GM21737 (cell line): ENCODE measurements around the gene SMIM3.
"Not testable (repeated sequence)": the region's sequence is repeated elsewhere in the genome, so short reads cannot be mapped to it uniquely, and the experiment has no call there.

Experiments used
- ATAC-seq: cut with Tn5 transposase; IDR thresholded peaks from one replicate; pipeline ENCODE4 v1.9.1; 2021; ENCODE audit warnings: mild to moderate bottlenecking, moderate library complexity; ENCODE audit not compliant: unreplicated experiment

The SMIM3 gene

GRCh38 chr5:150778517-150779396 is at the start of gene SMIM3:
Gene SMIM3 (plus strand): TSS chr5:150778757. CDS start chr5:150795441, 16,684 bp downstream.
- ATAC-seq = peak; percentile 30

- ATAC-seq = no peak
Observed at GRCh38 chr5:150729859-150730258, 48.7 kb upstream of the SMIM3 start.

- ATAC-seq = no peak
Observed at GRCh38 chr5:150731669-150732242, 46.8 kb upstream of the SMIM3 start.

GRCh38 chr5:150734579-150735384 is 43.8 kb upstream of the SMIM3 start:
- ATAC-seq = peak; percentile 77

- ATAC-seq = no peak
Observed at GRCh38 chr5:150738862-150739261, 39.7 kb upstream of the SMIM3 start.

GRCh38 chr5:150740992-150741391 is 37.6 kb upstream of the SMIM3 start:
- ATAC-seq = no peak

GRCh38 chr5:150742455-150743141 is 36.0 kb upstream of the SMIM3 start:
- not testable (repeated sequence) for ATAC-seq

- not testable (repeated sequence) for ATAC-seq
Observed at GRCh38 chr5:150743142-150743488, 35.4 kb upstream of the SMIM3 start.

GRCh38 chr5:150750469-150750868 is 28.1 kb upstream of the SMIM3 start:
- ATAC-seq = no peak

- no peak for ATAC-seq
Observed at GRCh38 chr5:150751096-150751891, 27.3 kb upstream of the SMIM3 start.

GRCh38 chr5:150753463-150753862 is 25.1 kb upstream of the SMIM3 start:
- no peak for ATAC-seq

- no peak for ATAC-seq
Observed at GRCh38 chr5:150753863-150754262, 24.7 kb upstream of the SMIM3 start.

GRCh38 chr5:150757087-150757649 is 21.4 kb upstream of the SMIM3 start:
- no peak for ATAC-seq

- peak; percentile 24 for ATAC-seq
Observed at GRCh38 chr5:150758203-150758530, 20.4 kb upstream of the SMIM3 start.

- ATAC-seq = peak; percentile 94
Observed at GRCh38 chr5:150758531-150759333, 19.8 kb upstream of the SMIM3 start, which contains the start of gene DCTN4. Gene DCTN4 (minus strand): TSS chr5:150759017. CDS start chr5:150758993, 24 bp downstream.

- no peak for ATAC-seq
Observed at GRCh38 chr5:150759334-150759583, 19.3 kb upstream of the SMIM3 start.

- ATAC-seq = no peak
Observed at GRCh38 chr5:150762211-150762610, 16.3 kb upstream of the SMIM3 start.

GRCh38 chr5:150763023-150763769 is 15.4 kb upstream of the SMIM3 start:
- no peak for ATAC-seq

GRCh38 chr5:150764530-150764929 is 14.0 kb upstream of the SMIM3 start:
- no peak for ATAC-seq
